OCI-LY3 (cell line): ENCODE results near the gene VTI1A.

Experiments
- H2AFZ ChIP-seq: fragments of 200-600, 300-600 bp; shearing (Covaris generic); 2 replicates; pipeline ENCODE4 v1.6.0; 2014; ENCODE audit warnings: antibody characterized with exemption, low read depth, low read length
- H3K27ac ChIP-seq: fragments of 200-600, 300-600 bp; sonication (generic); 2 replicates; pipeline ENCODE4 v1.5.1; 2014; ENCODE audit warnings: mild to moderate bottlenecking, low read length, moderate library complexity, mixed read lengths
- H3K27me3 ChIP-seq: fragments of 200-600, 300-600 bp; sonication (generic); 2 replicates; pipeline ENCODE4 v1.6.1; 2014; ENCODE audit warnings: low read depth, low read length, mixed read lengths
- H3K36me3 ChIP-seq: fragments of 200-600, 300-600 bp; sonication (generic); replicated peaks from 2 replicates; pipeline ENCODE3; 2014; ENCODE audit warnings: low read depth, low read length, mixed read lengths
- H3K4me1 ChIP-seq: fragments of 300-600, 200-600 bp; sonication (generic); 2 replicates; pipeline ENCODE4 v1.6.1; 2014; ENCODE audit warnings: low read length, mixed read lengths
- H3K4me2 ChIP-seq: fragments of 200-600, 300-600 bp; sonication (generic); 2 replicates; pipeline ENCODE4 v1.6.1; 2014; ENCODE audit warnings: low read length, mixed read lengths
- H3K4me3 ChIP-seq: fragments of 300-600, 200-600 bp; sonication (generic); 2 replicates; pipeline ENCODE4 v1.5.1; 2014; ENCODE audit warnings: antibody characterized with exemption, mild to moderate bottlenecking, low read length, moderate library complexity
- H3K79me2 ChIP-seq: fragments of 300-600, 200-600 bp; shearing (Covaris generic); 2 replicates; pipeline ENCODE4 v1.6.1; 2014; ENCODE audit warnings: mild to moderate bottlenecking, low read length, mixed read lengths
- H3K9ac ChIP-seq: fragments of 300-600, 200-600 bp; shearing (Covaris generic); 2 replicates; pipeline ENCODE4 v1.6.0; 2014; ENCODE audit warnings: mild to moderate bottlenecking, low read length, moderate library complexity
- H3K9me3 ChIP-seq: fragments of 200-600, 300-600 bp; shearing (Covaris generic); 2 replicates; pipeline ENCODE4 v1.6.1; 2014; ENCODE audit warnings: low read length, mixed read lengths; ENCODE audit not compliant: insufficient read depth
- H4K20me1 ChIP-seq: fragments of 200-600, 300-600 bp; sonication (generic); 2 replicates; pipeline ENCODE4 v1.6.1; 2016; ENCODE audit warnings: low read length, mixed read lengths; ENCODE audit not compliant: insufficient read depth
- CTCF ChIP-seq: fragments of 200-600, 300-600 bp; sonication (generic); IDR thresholded peaks from 2 replicates; pipeline ENCODE4 v1.5.1; 2014; ENCODE audit warnings: antibody characterized with exemption, low read length, low read depth
- EZH2phosphoT487 ChIP-seq: fragments of 200-600 bp; shearing (Covaris generic); IDR thresholded peaks from 2 replicates; pipeline ENCODE4 v1.6.1; 2018; ENCODE audit warnings: antibody characterized with exemption, mixed run types, low read depth

VTI1A gene

GRCh38 chr10:112509558-112510291, 62.7 kb downstream of the VTI1A start:
- no peak overlapping the region for H3K27ac ChIP-seq
- no peaks in the 10 kb centered on the region for H3K79me2 ChIP-seq
- H3K36me3 ChIP-seq: no peaks in the 10 kb centered on the region
- no peaks in the 10 kb centered on the region for H3K9me3 ChIP-seq
- H3K4me2 ChIP-seq: no peak overlapping the region
- no peak overlapping the region for H2AFZ ChIP-seq
- no peak overlapping the region for H3K4me3 ChIP-seq
- H4K20me1 ChIP-seq: no peaks in the 10 kb centered on the region
- no peaks in the 10 kb centered on the region for H3K27me3 ChIP-seq
- no peaks in the 10 kb centered on the region for H3K4me1 ChIP-seq
- TF ChIP-seq CTCF (no peak), EZH2phosphoT487 (no peak)
- H3K9ac ChIP-seq: no peak overlapping the region

GRCh38 chr10:112510384-112510783, 63.4 kb downstream of the VTI1A start:
- no peak overlapping the region for H3K4me2 ChIP-seq
- no peaks in the 10 kb centered on the region for H3K27me3 ChIP-seq
- H3K9ac ChIP-seq: no peak overlapping the region
- no peaks in the 10 kb centered on the region for H3K36me3 ChIP-seq
- no peaks in the 10 kb centered on the region for H3K4me1 ChIP-seq
- H4K20me1 ChIP-seq: no peaks in the 10 kb centered on the region
- H3K9me3 ChIP-seq: no peaks in the 10 kb centered on the region
- H3K4me3 ChIP-seq: no peak overlapping the region
- H3K27ac ChIP-seq: no peak overlapping the region
- H3K79me2 ChIP-seq: no peaks in the 10 kb centered on the region
- no peak overlapping the region for H2AFZ ChIP-seq
- TF ChIP-seq EZH2phosphoT487 (no peak), CTCF (no peak)

- H4K20me1 ChIP-seq: no peaks in the 10 kb centered on the region
- H3K79me2 ChIP-seq: no peaks in the 10 kb centered on the region
- H3K4me1 ChIP-seq: no peaks in the 10 kb centered on the region
These were observed 65.3 kb downstream of the VTI1A start for GRCh38 chr10:112512294-112512693.

GRCh38 chr10:112515126-112515525, 68.1 kb downstream of the VTI1A start:
- H3K4me2 ChIP-seq: no peak overlapping the region
- H3K27me3 ChIP-seq: no peaks in the 10 kb centered on the region
- no peak overlapping the region for H3K9ac ChIP-seq
- no peak overlapping the region for H3K4me3 ChIP-seq
- H3K27ac ChIP-seq: no peak overlapping the region
- peaks cover 9% of the 10 kb centered on the region for H3K4me1 ChIP-seq
- no peaks in the 10 kb centered on the region for H3K9me3 ChIP-seq
- no peaks in the 10 kb centered on the region for H4K20me1 ChIP-seq
- no peak overlapping the region for H2AFZ ChIP-seq
- TF ChIP-seq CTCF (no peak), EZH2phosphoT487 (no peak)
- no peaks in the 10 kb centered on the region for H3K79me2 ChIP-seq
- no peaks in the 10 kb centered on the region for H3K36me3 ChIP-seq

More at GRCh38 chr10:112512294-112512693, 65.3 kb downstream of the VTI1A start:
- Histone ChIP-seq H3K27me3 (no peaks in the 10 kb centered on the region), H3K4me3 (no peak overlapping the region), H3K4me2 (no peak overlapping the region), H3K27ac (no peak overlapping the region), H3K9ac (no peak overlapping the region), H2AFZ (no peak overlapping the region), H3K36me3 (no peaks in the 10 kb centered on the region), H3K9me3 (no peaks in the 10 kb centered on the region)
- TF ChIP-seq CTCF: no peak
- TF ChIP-seq EZH2phosphoT487: no peak
